ENCODE data around the gene CDKL1. TPM values are rescaled to one million over a fixed set of nuclear protein-coding genes. Genes with fewer than 3 reads are reported as not detected.
"Not testable (repeated sequence)": the region's sequence is repeated elsewhere in the genome, so short reads cannot be mapped to it uniquely, and the experiment has no call there.

Gene CDKL1
- total RNA-seq, 4 donors from 2014 or later, result 8.2 to 22.5 (median 9.5) TPM

- Histone ChIP-seq H3K27me3 (no peaks in the 10 kb centered on the region), H3K4me1 (peaks cover 0 to 40% (median 10%) of the 10 kb centered on the region in 4 donors), H3K27ac (peak overlapping the region in 2 of 4 donors; percentile 81 to 84), H3K9me3 (no peaks in the 10 kb centered on the region), H3K4me3 (no peak overlapping the region), H3K36me3 (peaks cover 0 to 12% (median 0%) of the 10 kb centered on the region in 3 donors)
- WGBS, 2 donors, result 68 to 82% methylated on average over 1 of the region's 1 CpG
- TF ChIP-seq EP300 (IDR thresholded peaks at IDR 0.05) (no peak), POLR2A (IDR thresholded peaks at IDR 0.05) (no peak), CTCF (IDR thresholded peaks at IDR 0.05) (no peak)
- no peak for DNase-seq (ENCODE audit: low spot score in 2 of 2)
These were observed 77.4 kb downstream of the CDKL1 start for GRCh38 chr14:50319293-50319692.

- TF ChIP-seq POLR2A (IDR thresholded peaks at IDR 0.05) (no peak), EP300 (IDR thresholded peaks at IDR 0.05) (no peak), CTCF (IDR thresholded peaks at IDR 0.05) (peak; percentile 53 to 67 (median 58))
- WGBS, 2 donors, result 40 to 42% methylated on average over 4 of the region's 4 CpGs
- no peak overlapping the region for H3K4me3 ChIP-seq
- peaks cover 0 to 47% (median 15%) of the 10 kb centered on the region in 4 donors for H3K4me1 ChIP-seq
- H3K9me3 ChIP-seq, result no peaks in the 10 kb centered on the region
- no peak for DNase-seq (ENCODE audit: low spot score in 2 of 2)
- peaks cover 0 to 5% (median 0%) of the 10 kb centered on the region in 3 donors for H3K36me3 ChIP-seq
- H3K27ac ChIP-seq, result no peak overlapping the region
- H3K27me3 ChIP-seq, result no peaks in the 10 kb centered on the region
These were observed 78.6 kb downstream of the CDKL1 start for GRCh38 chr14:50318031-50318626.

- H3K27ac ChIP-seq; H3K9me3 ChIP-seq; H3K27me3 ChIP-seq; H3K36me3 ChIP-seq; DNase-seq (ENCODE audit: low spot score in 2 of 2); H3K4me3 ChIP-seq: not testable (repeated sequence)
- H3K4me1 ChIP-seq, result peaks cover 0 to 40% (median 18%) of the 10 kb centered on the region in 4 donors
- WGBS, 2 donors, result 94 to 97% methylated on average over 3 of the region's 3 CpGs
These were observed 82.6 kb downstream of the CDKL1 start for GRCh38 chr14:50314098-50314497.

- TF ChIP-seq CTCF (IDR thresholded peaks at IDR 0.05) (no peak), EP300 (IDR thresholded peaks at IDR 0.05) (no peak), POLR2A (IDR thresholded peaks at IDR 0.05) (no peak)
- Histone ChIP-seq H3K4me1 (peaks cover 0 to 27% (median 15%) of the 10 kb centered on the region in 4 donors), H3K9me3 (no peaks in the 10 kb centered on the region), H3K4me3 (peak overlapping the region; percentile 70 to 87 (median 84)), H3K27me3 (no peaks in the 10 kb centered on the region), H3K36me3 (no peaks in the 10 kb centered on the region), H3K27ac (peak overlapping the region; percentile 87 to 93 (median 91))
- peak in 1 of 2 donors; percentile 18 for DNase-seq (ENCODE audit: low spot score in 2 of 2)
- 2 to 3% methylated on average over 17 to 18 of the region's 18 CpGs for WGBS, 2 donors
These were observed 84.0 kb downstream of the CDKL1 start for GRCh38 chr14:50312734-50313054.

- Histone ChIP-seq H3K4me1 (peaks cover 0 to 25% (median 15%) of the 10 kb centered on the region in 4 donors), H3K27ac (peak within 1 kb of the TSS; percentile 87 to 93 (median 91)), H3K36me3 (no peaks in the 10 kb centered on the region), H3K4me3 (peak within 1 kb of the TSS; percentile 70 to 87 (median 84)), H3K9me3 (no peaks in the 10 kb centered on the region), H3K27me3 (no peaks in the 10 kb centered on the region)
- 0 to 1% methylated on average over 48 to 50 of the region's 83 CpGs for WGBS, 2 donors
- TF ChIP-seq EP300 (IDR thresholded peaks at IDR 0.05), result peak; percentile 47 to 90
- peak; percentile 43 to 80 for TF ChIP-seq POLR2A (IDR thresholded peaks at IDR 0.05)
- peak in 3 of 5 experiments; percentile 4 to 71 (median 50) for TF ChIP-seq CTCF (IDR thresholded peaks at IDR 0.05)
- peak; percentile 84 to 87 for DNase-seq (ENCODE audit: low spot score in 2 of 2)
These were observed 84.5 kb downstream of the CDKL1 start, which contains the start of the genes DMAC2L and L2HGDH for GRCh38 chr14:50311972-50312733. Gene DMAC2L, plus strand, starts transcription at chr14:50312324. Its CDS starts 9,164 bp downstream, at chr14:50321488. Gene L2HGDH, minus strand, starts transcription at chr14:50312229. Its CDS starts 79 bp downstream, at chr14:50312150.
